ENCODE measurements around the gene BAIAP2.

- no peak for TF ChIP-seq SMC3 (IDR thresholded peaks at IDR 0.05; ENCODE audit: low read length)
- no peak for TF ChIP-seq EZH2 (conservative IDR thresholded peaks at IDR 0.05; ENCODE audit: low read depth, low read length)
- no peak for TF ChIP-seq NFE2L1 (CRISPR knock-in tag; IDR thresholded peaks at IDR 0.05; ENCODE audit: borderline replicate concordance)
- TF ChIP-seq CTCF (CRISPR knock-in tag; IDR thresholded peaks at IDR 0.05): no peak
- TF ChIP-seq ZSCAN30 (CRISPR knock-in tag; IDR thresholded peaks at IDR 0.05): no peak
These were observed 93.4 kb downstream of the BAIAP2 start for GRCh38 chr17:81128338-81128737.
